Mesothelial cell of epicardium (in vitro differentiated cells): ENCODE measurements around the gene MCF2L. TPM values are rescaled to one million over a fixed set of nuclear protein-coding genes. Genes with fewer than 3 reads are reported as not detected.

Source experiments
- DNase-seq, 2 experiments: peaks; one replicate each; pipeline ENCODE4 v3.0.0; 2021; ENCODE audit warnings: low spot score in 2 of 2; ENCODE audit not compliant: unreplicated experiment in 2 of 2
- H3K27ac Mint-ChIP-seq: 2 replicates; pipeline ENCODE4 v1.8.0; 2021; ENCODE audit warnings: mixed read lengths
- H3K27me3 Mint-ChIP-seq: 2 replicates; pipeline ENCODE4 v1.8.0; 2021; ENCODE audit warnings: low read depth, mixed read lengths
- H3K36me3 Mint-ChIP-seq: 2 replicates; pipeline ENCODE4 v1.8.0; 2021; ENCODE audit warnings: mixed read lengths
- H3K4me1 Mint-ChIP-seq: 2 replicates; pipeline ENCODE4 v1.8.0; 2021; ENCODE audit warnings: mixed read lengths
- H3K4me3 Mint-ChIP-seq: 2 replicates; pipeline ENCODE4 v1.8.0; 2021; ENCODE audit warnings: mild to moderate bottlenecking, moderate library complexity, mixed read lengths
- H3K9me3 Mint-ChIP-seq: 2 replicates; pipeline ENCODE4 v1.8.0; 2021; ENCODE audit warnings: mixed read lengths
- CTCF ChIP-seq: fragments of 200-600 bp; sonication (generic); IDR thresholded peaks from one replicate; pipeline ENCODE4 v1.5.0; 2021; ENCODE audit warnings: antibody characterized with exemption; ENCODE audit not compliant: unreplicated experiment
- total RNA-seq: library from RNA; stranded (reverse); gene quantifications from 3 replicates; pipeline ENCODE4 v1.2.1, GENCODE V29; 2021

The MCF2L gene
- total RNA-seq, 1 donor from 2014 or later = 36.6 TPM

GRCh38 chr13:113082198-113083021, 113.4 kb downstream of the MCF2L start:
- H3K4me1 Mint-ChIP-seq = peaks cover 7% of the 10 kb centered on the region
- no peak for TF ChIP-seq CTCF
- no peak overlapping the region for H3K27ac Mint-ChIP-seq
- H3K9me3 Mint-ChIP-seq = no peaks in the 10 kb centered on the region
- no peak for DNase-seq
- peaks cover 6% of the 10 kb centered on the region for H3K36me3 Mint-ChIP-seq
- no peak overlapping the region for H3K4me3 Mint-ChIP-seq
- H3K27me3 Mint-ChIP-seq = no peaks in the 10 kb centered on the region

DNA sequence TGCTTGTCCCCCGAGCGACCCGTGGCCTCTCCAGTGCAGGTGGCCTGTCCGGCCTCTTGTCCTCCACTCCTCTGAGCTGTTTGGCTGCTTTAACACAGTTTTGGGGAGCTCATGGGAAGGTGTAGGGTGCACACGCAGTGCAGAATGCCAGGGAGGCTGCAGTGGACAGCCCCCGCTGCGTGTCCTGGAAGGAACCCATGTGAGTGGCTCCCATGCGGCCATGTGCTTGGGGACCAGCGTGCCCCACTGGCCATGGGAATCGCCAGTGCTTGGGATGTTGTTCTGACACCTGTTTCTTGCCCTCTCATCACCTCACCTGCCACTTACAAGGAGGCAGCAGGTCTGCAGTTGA, 114.0 kb downstream of the MCF2L start:
- no peaks in the 10 kb centered on the region for H3K9me3 Mint-ChIP-seq
- no peaks in the 10 kb centered on the region for H3K27me3 Mint-ChIP-seq
- peaks cover 2% of the 10 kb centered on the region for H3K36me3 Mint-ChIP-seq
- H3K4me1 Mint-ChIP-seq = peaks cover 7% of the 10 kb centered on the region
- DNase-seq = no peak
- no peak for TF ChIP-seq CTCF
- H3K4me3 Mint-ChIP-seq = no peak overlapping the region
- no peak overlapping the region for H3K27ac Mint-ChIP-seq

DNA sequence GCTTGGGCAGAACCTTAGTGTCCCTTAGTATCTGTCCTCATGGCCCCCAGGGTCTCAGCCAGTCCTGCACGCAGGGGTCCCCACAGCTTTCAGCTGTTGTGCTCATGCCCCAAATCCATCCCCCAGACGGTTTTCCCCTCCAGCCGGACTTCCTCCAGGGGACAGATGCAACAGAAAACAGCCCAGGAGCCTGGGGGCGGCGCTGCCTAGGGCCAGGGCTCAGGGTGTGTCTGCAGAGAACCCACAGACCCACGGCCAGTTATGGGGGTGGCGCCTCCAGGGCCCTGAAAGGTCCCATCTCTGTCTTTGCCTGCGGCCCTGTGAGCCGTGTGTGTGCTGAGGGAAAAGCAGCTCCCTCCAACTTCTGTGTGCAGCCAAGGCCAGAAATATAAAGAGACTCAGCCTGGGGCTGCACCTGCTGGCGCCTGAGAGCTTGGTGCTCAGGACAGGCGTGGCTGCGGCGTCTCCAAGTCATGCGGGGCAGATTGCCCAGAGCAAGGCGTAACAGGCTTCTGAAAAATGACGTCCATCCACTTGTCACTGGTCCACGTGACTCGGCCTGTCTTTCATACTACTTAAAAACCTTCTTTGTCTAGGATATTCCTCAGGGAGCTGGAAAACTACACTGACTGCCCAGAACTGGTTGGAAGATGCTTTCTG, 114.5 kb downstream of the MCF2L start:
- Mint-ChIP-seq H3K9me3 (no peaks in the 10 kb centered on the region), H3K27me3 (no peaks in the 10 kb centered on the region), H3K27ac (peak overlapping the region; percentile 2), H3K36me3 (peaks cover 1% of the 10 kb centered on the region), H3K4me1 (peaks cover 7% of the 10 kb centered on the region), H3K4me3 (no peak overlapping the region)
- TF ChIP-seq CTCF = no peak
- DNase-seq = no peak

DNA sequence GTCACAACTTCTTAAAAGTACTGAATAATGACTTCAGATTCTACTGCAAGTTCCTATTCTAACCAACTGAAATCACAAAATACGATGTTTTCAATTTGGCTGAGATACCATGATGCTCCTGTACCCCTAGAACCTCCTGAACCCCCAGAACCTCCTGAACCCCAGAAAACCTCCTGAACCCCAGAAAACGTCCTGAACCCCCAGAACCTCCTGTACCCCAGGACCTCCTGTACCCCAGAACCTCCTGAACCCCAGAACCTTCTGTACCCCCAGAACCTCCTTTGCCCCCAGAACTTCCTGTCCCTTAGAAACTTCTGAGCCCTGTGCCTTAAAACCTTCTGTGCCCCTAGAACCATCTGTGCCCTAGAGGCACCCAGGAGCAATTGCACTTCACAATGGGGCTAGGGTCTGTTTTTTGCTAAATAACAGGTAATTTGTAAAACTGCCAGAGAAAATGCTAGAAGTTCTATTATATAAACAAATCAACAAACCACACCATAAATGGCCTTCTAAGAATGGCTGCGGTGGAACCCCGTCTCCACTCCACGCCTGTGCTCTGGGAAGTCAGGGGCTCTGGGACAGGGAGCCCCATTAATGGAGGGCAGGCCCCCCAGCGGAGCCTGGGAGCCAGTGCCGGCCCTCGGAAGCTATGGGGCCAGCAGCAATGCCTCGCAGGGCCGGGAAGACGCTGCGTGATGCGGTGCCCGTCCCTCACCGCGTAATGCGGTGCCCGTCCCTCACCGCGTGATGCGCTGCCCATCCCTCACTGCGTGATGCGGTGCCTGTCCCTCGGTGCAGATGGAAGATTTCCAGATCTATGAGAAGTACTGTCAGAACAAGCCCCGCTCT, 115.3 kb downstream of the MCF2L start:
- Mint-ChIP-seq H3K27me3 (no peaks in the 10 kb centered on the region), H3K36me3 (peaks cover under 1% of the 10 kb centered on the region), H3K4me1 (peaks cover 9% of the 10 kb centered on the region), H3K4me3 (no peak overlapping the region), H3K27ac (no peak overlapping the region), H3K9me3 (no peaks in the 10 kb centered on the region)
- DNase-seq = no peak
- no peak for TF ChIP-seq CTCF

DNA sequence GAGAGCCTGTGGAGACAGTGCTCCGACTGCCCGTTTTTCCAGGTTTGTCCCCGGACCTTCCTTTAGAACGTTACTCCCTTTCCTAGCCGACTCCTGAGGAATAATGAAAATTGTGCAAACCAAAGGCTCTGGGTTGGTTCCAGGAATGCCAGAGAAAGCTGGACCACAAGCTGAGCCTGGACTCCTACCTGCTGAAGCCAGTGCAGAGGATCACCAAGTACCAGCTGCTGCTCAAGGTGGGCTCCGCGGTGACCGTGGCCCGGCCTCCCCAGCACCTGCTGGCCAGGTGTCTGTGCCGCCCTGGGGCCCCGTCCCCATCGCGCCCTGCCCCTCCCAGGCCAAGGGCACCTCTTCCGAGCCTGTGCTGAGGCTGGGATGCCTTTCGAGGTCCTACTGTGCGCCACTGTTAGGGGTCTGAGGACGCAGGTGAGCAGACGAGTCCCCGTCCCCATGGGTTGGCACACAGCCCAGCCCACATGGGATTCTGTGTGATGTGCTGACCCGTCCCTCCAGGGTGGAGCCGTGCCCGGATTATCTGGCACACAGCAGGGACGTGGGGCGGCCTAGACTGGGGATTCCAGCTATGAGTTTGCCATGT, 116.0 kb downstream of the MCF2L start:
- Mint-ChIP-seq H3K9me3 (no peaks in the 10 kb centered on the region), H3K36me3 (peaks cover 2% of the 10 kb centered on the region), H3K27ac (no peak overlapping the region), H3K4me3 (no peak overlapping the region), H3K27me3 (no peaks in the 10 kb centered on the region), H3K4me1 (peaks cover 10% of the 10 kb centered on the region)
- no peak for TF ChIP-seq CTCF
- no peak for DNase-seq
